Measurements from ENCODE around the gene DCN. TPM values are rescaled to one million over a fixed set of nuclear protein-coding genes. Genes with fewer than 3 reads are reported as not detected.

Gene DCN
- total RNA-seq (100 to 1,000 TPM in 3 of 6 donors, 10 to 100 TPM in 3; 28.9 to 217 (median 99.9) TPM), polyA plus RNA-seq (10 to 100 TPM; 41.1 to 54.5 TPM)

- no peak for DNase-seq
- TF ChIP-seq CTCF (IDR thresholded peaks at IDR 0.05): no peak
- no peak for FAIRE-seq
- ATAC-seq: no peak
- H3K27ac ChIP-seq: peak within 1 kb of the TSS in 1 of 4 donors; percentile 6
- H3K4me1 ChIP-seq: no peaks in the 10 kb centered on the region
- 58 to 75% methylated on average over 4 of the region's 4 CpGs for WGBS, 2 donors
- H3K36me3 ChIP-seq: no peaks in the 10 kb centered on the region
- H3K27me3 ChIP-seq: no peaks in the 10 kb centered on the region
- H3K9me3 ChIP-seq: no peaks in the 10 kb centered on the region
- intact Hi-C loops (cut with DNase I): no loop called here
- no peak within 1 kb of the TSS for H3K4me3 ChIP-seq
Measured at GRCh38 chr12:91182636-91183455, at the start of gene DCN. Gene DCN, minus strand, starts transcription at chr12:91182817. Its CDS starts 4,265 bp downstream, at chr12:91178552.

GRCh38 chr12:91230841-91231240 lies 48.2 kb upstream of the DCN start:
- intact Hi-C loops (cut with DNase I): no loop called here
- peak; percentile 60 for FAIRE-seq
- Histone ChIP-seq H3K27ac (no peak overlapping the region), H3K4me3 (no peak overlapping the region), H3K36me3 (no peaks in the 10 kb centered on the region), H3K4me1 (no peaks in the 10 kb centered on the region), H3K27me3 (no peaks in the 10 kb centered on the region), H3K9me3 (no peaks in the 10 kb centered on the region)
- no peak for DNase-seq
- TF ChIP-seq CTCF (IDR thresholded peaks at IDR 0.05): no peak
- ATAC-seq: no peak

- no peak for FAIRE-seq
- no peaks in the 10 kb centered on the region for H3K9me3 ChIP-seq
- no peaks in the 10 kb centered on the region for H3K4me1 ChIP-seq
- DNase-seq: no peak
- no peaks in the 10 kb centered on the region for H3K27me3 ChIP-seq
- H3K27ac ChIP-seq: no peak overlapping the region
- intact Hi-C loops (cut with DNase I): no loop called here
- H3K4me3 ChIP-seq: no peak overlapping the region
- WGBS, 2 donors: 71 to 82% methylated on average over 1 of the region's 1 CpG
- no peak for ATAC-seq
- no peak for TF ChIP-seq CTCF (IDR thresholded peaks at IDR 0.05)
- no peaks in the 10 kb centered on the region for H3K36me3 ChIP-seq
Measured at GRCh38 chr12:91226951-91227350, 44.3 kb upstream of the DCN start.

- H3K4me3 ChIP-seq: no peak overlapping the region
- H3K27me3 ChIP-seq: no peaks in the 10 kb centered on the region
- no peaks in the 10 kb centered on the region for H3K36me3 ChIP-seq
- intact Hi-C loops (cut with DNase I): no loop called here
- peak in 1 of 4 donors; percentile 14 for ATAC-seq
- DNase-seq: no peak
- no peak for FAIRE-seq
- TF ChIP-seq CTCF (IDR thresholded peaks at IDR 0.05): no peak
- H3K27ac ChIP-seq: no peak overlapping the region
- H3K4me1 ChIP-seq: no peaks in the 10 kb centered on the region
- 80 to 88% methylated on average over 1 of the region's 1 CpG for WGBS, 2 donors
- H3K9me3 ChIP-seq: no peaks in the 10 kb centered on the region
Measured at GRCh38 chr12:91225316-91225715, 42.7 kb upstream of the DCN start.

GRCh38 chr12:91224401-91224800 lies 41.8 kb upstream of the DCN start:
- DNase-seq: no peak
- no peaks in the 10 kb centered on the region for H3K4me1 ChIP-seq
- WGBS, 2 donors: 89% methylated on average over 1 of the region's 1 CpG
- ATAC-seq: no peak
- no peak for FAIRE-seq
- H3K4me3 ChIP-seq: no peak overlapping the region
- no peak for TF ChIP-seq CTCF (IDR thresholded peaks at IDR 0.05)
- H3K9me3 ChIP-seq: no peaks in the 10 kb centered on the region
- H3K36me3 ChIP-seq: no peaks in the 10 kb centered on the region
- no peaks in the 10 kb centered on the region for H3K27me3 ChIP-seq
- no peak overlapping the region for H3K27ac ChIP-seq
- intact Hi-C loops (cut with DNase I): no loop called here
